ENCODE data around the gene C6orf52.
"Not testable (repeated sequence)": the region's sequence is repeated elsewhere in the genome, so short reads cannot be mapped to it uniquely, and the experiment has no call there.

DNA sequence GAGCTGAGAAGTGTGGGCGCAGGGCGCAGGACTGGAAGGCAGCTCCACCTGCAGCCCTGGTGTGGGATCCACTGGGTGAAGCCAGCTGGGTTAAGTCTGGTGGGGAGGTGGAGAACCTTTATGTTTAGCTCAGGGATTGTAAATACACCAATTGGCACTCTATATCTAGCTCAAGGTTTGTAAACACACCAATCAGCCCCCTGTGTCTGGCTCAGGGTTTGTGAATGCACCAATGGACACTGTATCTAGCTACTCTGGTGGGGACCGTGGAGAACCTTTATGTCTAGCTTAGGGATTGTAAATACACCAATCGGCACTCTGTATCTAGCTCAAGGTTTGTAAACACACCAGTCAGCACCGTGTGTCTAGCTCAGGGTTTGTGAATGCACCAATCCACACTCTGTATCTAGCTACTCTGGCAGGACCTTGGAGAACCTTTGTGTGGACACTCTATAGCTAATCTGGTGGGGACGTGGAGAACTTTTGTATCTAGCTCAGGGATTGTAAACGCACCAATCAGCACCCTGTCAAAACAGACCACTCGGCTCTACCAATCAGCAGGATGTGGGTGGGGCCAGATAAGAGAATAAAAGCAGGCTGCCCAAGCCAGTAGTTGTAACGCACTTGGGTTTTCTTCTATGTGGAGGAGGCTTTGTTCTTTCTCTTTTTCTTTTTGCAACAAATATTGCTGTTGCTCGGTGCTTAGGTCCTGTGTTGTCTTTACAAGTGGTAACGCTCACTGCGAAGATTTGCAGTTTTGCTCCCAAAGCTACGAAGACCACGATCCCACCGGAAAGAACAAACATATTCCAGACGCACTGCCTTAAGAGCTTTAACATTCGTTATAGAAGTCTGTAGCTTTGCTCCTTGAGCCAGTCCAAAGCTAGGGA is 26.8 kb upstream of the C6orf52 start:
- not testable (repeated sequence) for TF ChIP-seq EP300 (IDR thresholded peaks at IDR 0.05; ENCODE audit: low read depth); POLR2AphosphoS5 (IDR thresholded peaks at IDR 0.05); POLR2A (IDR thresholded peaks at IDR 0.05)
- TF ChIP-seq, protein P1, sequence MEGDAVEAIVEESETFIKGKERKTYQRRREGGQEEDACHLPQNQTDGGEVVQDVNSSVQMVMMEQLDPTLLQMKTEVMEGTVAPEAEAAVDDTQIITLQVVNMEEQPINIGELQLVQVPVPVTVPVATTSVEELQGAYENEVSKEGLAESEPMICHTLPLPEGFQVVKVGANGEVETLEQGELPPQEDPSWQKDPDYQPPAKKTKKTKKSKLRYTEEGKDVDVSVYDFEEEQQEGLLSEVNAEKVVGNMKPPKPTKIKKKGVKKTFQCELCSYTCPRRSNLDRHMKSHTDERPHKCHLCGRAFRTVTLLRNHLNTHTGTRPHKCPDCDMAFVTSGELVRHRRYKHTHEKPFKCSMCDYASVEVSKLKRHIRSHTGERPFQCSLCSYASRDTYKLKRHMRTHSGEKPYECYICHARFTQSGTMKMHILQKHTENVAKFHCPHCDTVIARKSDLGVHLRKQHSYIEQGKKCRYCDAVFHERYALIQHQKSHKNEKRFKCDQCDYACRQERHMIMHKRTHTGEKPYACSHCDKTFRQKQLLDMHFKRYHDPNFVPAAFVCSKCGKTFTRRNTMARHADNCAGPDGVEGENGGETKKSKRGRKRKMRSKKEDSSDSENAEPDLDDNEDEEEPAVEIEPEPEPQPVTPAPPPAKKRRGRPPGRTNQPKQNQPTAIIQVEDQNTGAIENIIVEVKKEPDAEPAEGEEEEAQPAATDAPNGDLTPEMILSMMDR (IDR thresholded peaks at IDR 0.05): peak in 1 of 5 experiments; percentile 28
